HG03159 (cell line): ENCODE measurements around the gene SORCS2.

Source experiments
- ATAC-seq: cut with Tn5 transposase; IDR thresholded peaks from one replicate; pipeline ENCODE4 v1.9.1; 2021; ENCODE audit warnings: mild to moderate bottlenecking, moderate library complexity; ENCODE audit not compliant: unreplicated experiment

SORCS2 gene

DNA sequence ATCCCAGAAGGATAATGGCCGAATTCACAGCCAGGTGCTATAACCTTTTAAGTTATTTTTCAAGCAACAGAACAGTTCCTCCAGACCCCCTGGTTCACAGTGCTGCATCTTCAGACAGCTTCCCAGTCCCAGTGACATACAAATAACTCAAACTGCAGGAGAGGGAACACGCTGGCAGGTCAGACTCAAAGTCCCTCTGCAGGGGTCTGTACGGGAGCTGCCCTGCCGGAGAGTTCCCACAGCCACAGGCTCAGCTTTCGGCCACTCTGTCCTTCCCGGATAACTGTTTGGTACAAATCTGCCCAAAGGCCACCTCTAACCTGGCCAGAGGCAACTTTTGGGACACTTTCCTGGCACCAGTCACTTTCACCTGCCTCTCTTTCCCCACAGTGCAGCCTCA lies 517.1 kb downstream of the SORCS2 start:
- ATAC-seq = no peak

GRCh38 chr4:7710126-7710525 lies 517.8 kb downstream of the SORCS2 start:
- ATAC-seq = no peak

- no peak for ATAC-seq
These were observed 518.4 kb downstream of the SORCS2 start for GRCh38 chr4:7710576-7711306.

DNA sequence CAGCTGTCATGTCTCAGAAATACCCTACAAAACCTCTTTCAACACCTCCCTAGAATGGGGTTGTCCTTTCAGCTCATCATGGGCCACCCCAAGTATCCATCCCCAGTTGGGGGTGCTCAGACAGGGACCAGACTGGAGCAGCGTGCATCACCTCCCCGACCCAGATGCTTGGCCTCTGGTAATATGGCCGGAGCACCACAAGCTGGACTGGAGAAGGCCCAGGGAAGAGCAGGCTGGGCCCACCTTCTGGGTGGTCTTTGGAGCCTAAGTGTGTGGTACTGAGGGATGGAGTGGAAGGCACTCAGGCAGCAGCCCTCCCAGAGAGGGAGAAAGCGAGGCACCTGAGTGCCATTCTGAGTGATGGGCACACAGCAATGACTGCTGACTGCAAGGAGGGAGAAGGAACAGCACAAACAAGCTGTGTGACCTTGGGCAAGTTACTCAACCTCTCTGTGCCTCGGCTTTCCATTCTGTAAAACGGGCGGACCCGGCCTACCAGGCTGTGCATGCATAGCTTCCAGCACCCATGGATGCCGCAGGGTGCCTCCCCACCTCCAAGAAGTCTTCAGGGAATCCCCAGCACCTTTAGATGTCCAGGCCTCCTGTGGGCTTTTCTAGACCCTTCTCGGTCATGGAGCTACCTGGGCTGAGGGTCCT lies 519.1 kb downstream of the SORCS2 start:
- no peak for ATAC-seq

DNA sequence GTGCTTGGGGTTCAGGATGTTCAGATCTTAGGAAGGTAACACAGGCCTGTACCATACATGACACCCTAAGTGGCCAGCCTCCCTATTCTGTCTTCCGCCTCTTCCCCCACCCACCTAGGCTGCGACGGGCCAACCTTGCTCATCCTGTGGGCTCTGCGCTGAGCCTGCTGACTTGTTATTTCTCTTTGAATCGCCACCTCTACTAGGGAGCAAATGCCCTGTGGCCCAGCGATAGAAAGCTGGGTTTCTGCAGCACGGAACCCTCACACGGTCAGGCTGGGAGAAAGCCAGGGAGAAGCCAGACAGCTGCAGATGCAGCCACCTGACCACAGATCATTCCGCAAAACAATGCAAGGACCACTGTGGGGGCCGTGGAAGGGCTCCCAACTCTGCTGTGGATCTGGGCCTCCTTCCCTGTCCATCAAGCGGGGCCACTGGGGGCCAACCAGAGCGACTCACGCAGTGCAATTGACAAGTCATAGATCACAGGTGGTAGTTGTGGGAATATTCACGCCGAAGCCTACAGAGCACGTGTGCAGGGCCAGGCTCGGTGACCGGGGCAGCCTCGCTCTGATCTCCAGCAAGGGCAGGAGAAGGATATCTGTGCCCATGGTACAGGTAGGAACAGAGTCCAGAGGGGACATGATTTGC lies 519.8 kb downstream of the SORCS2 start:
- ATAC-seq = no peak

- no peak for ATAC-seq
These were observed 521.4 kb downstream of the SORCS2 start for GRCh38 chr4:7713757-7714156.

DNA sequence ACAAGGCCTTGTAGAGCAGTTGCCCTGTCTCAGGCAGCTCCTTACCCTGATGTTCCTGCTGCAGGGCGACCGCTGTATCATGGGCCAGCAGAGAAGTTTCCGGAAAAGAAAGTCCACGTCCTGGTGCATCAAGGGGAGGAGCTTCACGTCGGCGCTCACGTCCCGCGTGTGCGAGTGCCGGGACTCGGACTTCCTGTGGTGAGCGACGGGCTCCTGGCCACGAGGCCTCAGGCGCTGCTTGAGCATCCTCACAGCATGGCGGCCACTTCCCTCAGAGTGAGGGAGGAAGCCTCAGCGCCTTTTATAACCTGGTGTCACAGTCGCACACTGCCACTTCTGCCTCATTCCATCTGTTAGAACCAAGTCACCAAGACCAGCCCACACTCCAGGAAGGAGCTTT lies 521.8 kb downstream of the SORCS2 start:
- no peak for ATAC-seq

GRCh38 chr4:7714738-7715137 lies 522.4 kb downstream of the SORCS2 start:
- ATAC-seq = no peak

DNA sequence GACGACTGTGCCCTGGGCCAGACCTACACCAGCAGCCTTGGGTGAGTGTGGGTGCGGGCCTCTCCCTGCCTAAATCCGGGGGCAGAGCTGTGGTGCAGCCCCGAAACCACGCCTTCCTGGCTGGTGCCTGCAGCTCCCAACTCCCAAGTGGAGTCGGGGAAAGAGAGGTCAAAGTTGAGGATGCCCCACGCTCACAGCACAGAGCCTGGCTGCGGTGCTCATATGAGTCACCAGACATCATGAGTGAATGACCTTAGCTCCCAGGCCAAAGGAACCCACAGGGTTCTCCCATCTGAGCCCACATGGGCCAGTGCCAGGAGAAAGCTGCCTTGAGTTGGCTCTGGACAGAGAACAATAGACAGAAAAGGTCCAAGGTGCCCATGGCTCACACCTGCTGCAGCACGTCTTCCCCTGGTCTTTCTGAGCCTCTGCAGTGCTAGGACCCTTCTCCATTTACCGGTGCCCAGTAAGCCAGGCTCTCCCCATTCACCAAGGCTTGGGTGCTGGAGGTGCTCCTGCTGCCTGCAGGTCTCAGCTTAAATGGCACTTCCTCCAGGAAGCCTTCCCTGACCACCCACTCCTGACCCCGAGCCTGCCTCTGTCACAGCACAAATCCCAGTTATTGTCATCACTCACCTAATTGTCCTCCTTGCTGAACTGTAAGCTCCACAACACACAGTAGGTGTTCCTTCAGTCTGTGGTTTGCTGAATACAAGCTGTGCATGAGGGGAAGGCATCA lies 523.1 kb downstream of the SORCS2 start:
- no peak for ATAC-seq

GRCh38 chr4:7716010-7716721 lies 523.8 kb downstream of the SORCS2 start:
- ATAC-seq = no peak

- no peak for ATAC-seq
These were observed 524.8 kb downstream of the SORCS2 start for GRCh38 chr4:7717161-7717560.

GRCh38 chr4:7717946-7718490 lies 525.7 kb downstream of the SORCS2 start:
- ATAC-seq = no peak

DNA sequence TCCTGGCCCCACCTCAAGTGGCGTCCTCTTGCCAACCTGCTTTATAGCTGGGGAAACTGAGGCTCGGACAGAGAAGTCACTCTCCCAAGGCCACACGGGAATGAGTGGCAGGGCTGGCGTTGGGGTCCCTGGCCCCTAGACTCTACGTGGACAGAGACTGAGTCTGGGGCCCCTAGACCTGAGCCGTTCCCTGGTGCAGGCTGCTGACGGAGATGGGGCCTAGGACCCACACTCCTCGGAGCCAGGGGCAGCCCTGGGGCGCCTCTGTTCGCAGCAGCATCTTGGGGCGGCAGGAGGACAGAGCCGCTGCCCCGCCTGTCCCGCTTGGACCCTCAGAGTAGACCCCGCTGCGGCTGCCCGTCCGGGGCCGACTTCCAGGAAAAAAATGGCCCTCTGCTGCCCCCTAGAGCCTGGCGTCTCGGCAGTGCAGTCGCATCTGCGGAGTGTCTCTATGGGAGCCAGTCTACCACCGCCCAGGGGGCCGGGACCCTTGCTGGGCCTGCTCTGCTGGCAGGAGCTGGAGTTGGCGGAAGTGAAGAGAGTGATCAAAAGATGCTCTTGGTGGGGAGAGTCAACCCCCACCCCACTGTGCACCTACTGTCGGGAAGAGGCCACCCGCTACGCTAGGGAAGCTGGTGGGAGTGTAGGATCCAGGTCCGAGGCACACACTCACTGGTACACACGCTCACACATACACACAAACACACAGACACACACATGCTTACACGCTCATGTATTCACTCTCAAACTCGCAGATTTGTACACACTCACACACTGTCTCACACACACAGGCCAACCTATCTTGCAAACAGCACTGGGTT lies 527.2 kb downstream of the SORCS2 start:
- no peak for ATAC-seq

DNA sequence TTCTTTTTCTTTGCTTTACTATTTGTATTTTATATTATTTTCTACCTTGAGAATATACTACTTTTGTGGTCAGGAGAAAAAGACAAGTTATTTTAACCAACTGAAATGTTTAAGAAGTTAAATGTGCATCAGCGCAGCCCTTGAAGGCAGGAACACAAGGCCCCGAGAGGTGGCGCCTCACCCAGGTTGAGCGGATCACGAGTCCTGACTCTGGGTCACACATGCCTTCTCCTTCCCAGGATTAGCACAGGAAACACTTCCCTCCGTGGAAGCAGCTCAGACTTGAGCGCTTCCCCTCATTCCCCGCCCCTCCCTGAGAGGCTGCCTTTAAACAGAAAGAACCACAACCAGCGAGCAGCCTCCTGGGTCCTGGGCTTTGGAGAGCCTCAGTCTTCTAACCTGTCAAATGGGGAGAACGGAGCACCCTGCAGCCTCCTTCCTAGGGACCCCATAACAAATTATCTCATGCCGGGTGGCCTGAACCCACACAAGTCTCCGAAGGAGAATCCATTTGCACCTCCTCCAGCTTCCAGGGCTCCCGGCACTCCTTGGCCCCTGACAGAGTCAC lies 529.7 kb downstream of the SORCS2 start:
- no peak for ATAC-seq

- ATAC-seq = no peak
These were observed 530.5 kb downstream of the SORCS2 start for GRCh38 chr4:7722766-7723387.

DNA sequence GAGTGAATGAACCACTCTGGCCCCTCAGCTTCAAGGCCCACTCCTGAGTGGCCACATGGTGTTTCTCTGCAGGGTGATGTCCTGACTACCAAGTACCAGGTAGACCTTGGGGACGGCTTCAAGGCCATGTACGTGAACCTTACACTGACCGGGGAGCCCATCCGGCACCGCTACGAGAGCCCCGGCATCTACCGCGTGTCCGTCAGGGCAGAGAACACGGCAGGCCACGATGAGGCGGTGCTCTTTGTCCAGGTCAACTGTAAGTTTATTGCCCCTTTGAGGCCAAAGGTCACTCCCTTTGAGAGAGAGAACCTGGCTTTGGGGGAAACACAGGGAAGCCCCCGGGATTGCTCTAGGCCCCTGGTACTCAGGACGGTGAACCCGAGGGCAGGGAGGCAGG lies 531.3 kb downstream of the SORCS2 start:
- no peak for ATAC-seq

- ATAC-seq = no peak
These were observed 533.6 kb downstream of the SORCS2 start for GRCh38 chr4:7725951-7726350.

- ATAC-seq = no peak
These were observed 534.5 kb downstream of the SORCS2 start for GRCh38 chr4:7726665-7727413.
